Psoas muscle (tissue), 8 donors: ENCODE results near the gene RNF123. TPM values are rescaled to one million over a fixed set of nuclear protein-coding genes. Genes with fewer than 3 reads are reported as not detected.

Source experiments
- ATAC-seq, 4 donors: fragments of 200-7000 bp; cut with Tn5 transposase; one replicate each; pipeline ENCODE4 v1.9.1; 2020; ENCODE audit warnings: moderate library complexity in 3 of 4, mild to moderate bottlenecking in 2 of 4
- DNase-seq, 2 donors: peaks; one replicate each; pipeline ENCODE4 v3.0.0-alpha.2; 2020
- H3K27ac ChIP-seq: fragments of 200-600 bp; one replicate; pipeline ENCODE4 v1.8.0; 2022
- H3K27me3 ChIP-seq, 3 donors: fragments of 200-600 bp in 1 of 3; one replicate each; pipeline versions ENCODE4 v1.6.1 to v1.8.0; 2013 to 2022; ENCODE audit warnings: low read length in 2 of 3, mild to moderate bottlenecking in 2 of 3, moderate library complexity in 1 of 3; ENCODE audit not compliant: insufficient read depth in 3 of 3
- H3K36me3 ChIP-seq, 2 donors: fragments of 200-600 bp in 1 of 2; one replicate each; pipeline versions ENCODE4 v1.6.1 to v1.8.0; 2013 to 2022; ENCODE audit warnings: low read depth in 1 of 2, mild to moderate bottlenecking in 1 of 2, moderate library complexity in 1 of 2; ENCODE audit not compliant: insufficient read depth in 1 of 2
- H3K4me1 ChIP-seq: fragments of 200-600 bp; one replicate; pipeline ENCODE4 v1.8.0; 2022
- H3K4me3 ChIP-seq: fragments of 200-600 bp; one replicate; pipeline ENCODE4 v1.8.0; 2022; ENCODE audit warnings: mild to moderate bottlenecking
- H3K9me3 ChIP-seq: fragments of 200-600 bp; one replicate; pipeline ENCODE4 v1.8.0; 2022
- WGBS, 3 donors: extraction: QIAGEN DNeasy Blood & Tissue Kit; methylation state at CpG; one replicate each; pipeline versions ENCODE4 v1.1.6 to v1.1.7; 2013; 5-methylcytosine and 5-hydroxymethylcytosine counted together
- intact Hi-C, 2 donors: fragments of 100-400 bp; cut with DNase I; formaldehyde crosslinking; loops; one replicate each; pipeline versions ENCODE4 v1.11.0 to v1.14.2; 2022
- polyA plus RNA-seq, 3 donors: library from polyadenylated mRNA; stranded (reverse); fragments of 200-250 nt; gene quantifications; one replicate each; pipeline ENCODE4 v1.2.3, GENCODE V29; 2013
- total RNA-seq, 4 donors: library from RNA; stranded (reverse); fragmentation: NEBNext Ultra II Directional in 2 of 4; extraction: Animal tissue kit (Norgen Biotek cat#: 25700) in 2 of 4; gene quantifications; one replicate each; pipeline versions ENCODE4 v1.2.1 to v1.2.4, GENCODE V29; 2021 to 2023
- TF ChIP-seq, protein P1 (sequence below): fragments of 200-600 bp; IDR thresholded peaks from one replicate; pipeline ENCODE4 v1.8.0; 2022; ENCODE audit warnings: antibody characterized with exemption
- donor health status: healthy with polysubstance abuse.
- donor health status: DM: no; HTN: no; CAD: no; lungs with moderate emphysema.
- donor health status: Bipolar disorder and iron deficiency.
- donor health status: healthy.
- donor health status: DM: yes; HTN: yes; CAD: no.
- donor health status: DM: no; HTN: no; CAD: no.
- donor health status: DM: no; HTN: no; CAD: no.
- donor health status: DM: yes; HTN: yes; CAD: no.

The RNF123 gene
- total and polyA plus RNA-seq, 7 donors, result 36.1 to 170 (median 105) TPM

DNA sequence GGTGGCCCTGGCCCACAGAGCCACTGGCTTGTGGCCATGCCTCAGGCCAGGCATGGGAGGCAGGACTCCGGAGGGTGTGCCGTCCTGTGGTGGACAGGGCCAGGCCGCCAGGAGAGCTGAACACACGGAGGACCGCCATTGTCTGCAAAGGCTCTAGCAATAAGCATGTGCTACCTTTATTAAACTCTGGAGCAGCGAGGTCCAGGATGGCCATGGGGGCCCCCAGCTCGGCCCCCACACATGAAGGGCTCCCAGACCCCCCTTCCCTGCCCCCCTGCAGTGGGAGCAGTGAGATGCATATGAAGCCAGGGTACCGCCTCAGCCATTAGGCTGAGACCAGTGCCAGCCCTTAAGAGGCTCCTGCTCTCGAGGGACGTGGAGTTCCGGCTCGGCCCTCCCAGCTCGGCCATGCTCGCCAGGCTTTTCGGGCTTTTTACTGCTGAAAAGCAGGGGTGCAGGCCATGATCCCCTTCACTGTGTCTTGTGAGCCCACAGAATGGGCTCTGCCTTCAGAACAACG, 27.4 kb downstream of the RNF123 start:
- TF ChIP-seq, protein P1, sequence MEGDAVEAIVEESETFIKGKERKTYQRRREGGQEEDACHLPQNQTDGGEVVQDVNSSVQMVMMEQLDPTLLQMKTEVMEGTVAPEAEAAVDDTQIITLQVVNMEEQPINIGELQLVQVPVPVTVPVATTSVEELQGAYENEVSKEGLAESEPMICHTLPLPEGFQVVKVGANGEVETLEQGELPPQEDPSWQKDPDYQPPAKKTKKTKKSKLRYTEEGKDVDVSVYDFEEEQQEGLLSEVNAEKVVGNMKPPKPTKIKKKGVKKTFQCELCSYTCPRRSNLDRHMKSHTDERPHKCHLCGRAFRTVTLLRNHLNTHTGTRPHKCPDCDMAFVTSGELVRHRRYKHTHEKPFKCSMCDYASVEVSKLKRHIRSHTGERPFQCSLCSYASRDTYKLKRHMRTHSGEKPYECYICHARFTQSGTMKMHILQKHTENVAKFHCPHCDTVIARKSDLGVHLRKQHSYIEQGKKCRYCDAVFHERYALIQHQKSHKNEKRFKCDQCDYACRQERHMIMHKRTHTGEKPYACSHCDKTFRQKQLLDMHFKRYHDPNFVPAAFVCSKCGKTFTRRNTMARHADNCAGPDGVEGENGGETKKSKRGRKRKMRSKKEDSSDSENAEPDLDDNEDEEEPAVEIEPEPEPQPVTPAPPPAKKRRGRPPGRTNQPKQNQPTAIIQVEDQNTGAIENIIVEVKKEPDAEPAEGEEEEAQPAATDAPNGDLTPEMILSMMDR, result no peak
- Histone ChIP-seq H3K36me3 (peaks cover 0 to 63% of the 10 kb centered on the region in 2 donors), H3K27ac (no peak overlapping the region), H3K4me1 (peaks cover 35% of the 10 kb centered on the region), H3K9me3 (no peaks in the 10 kb centered on the region), H3K27me3 (no peaks in the 10 kb centered on the region), H3K4me3 (no peak overlapping the region)
- intact Hi-C loops, result loop anchor here in 1 of 2 donors (5.0 kb wide), 1 partner anchor 126 kb away; no protein-coding TSS in a partner anchor
- no peak for ATAC-seq
- no peak for DNase-seq
- 82 to 88% (median 82%) methylated on average over 15 to 16 of the region's 16 CpGs for WGBS, 3 donors

DNA sequence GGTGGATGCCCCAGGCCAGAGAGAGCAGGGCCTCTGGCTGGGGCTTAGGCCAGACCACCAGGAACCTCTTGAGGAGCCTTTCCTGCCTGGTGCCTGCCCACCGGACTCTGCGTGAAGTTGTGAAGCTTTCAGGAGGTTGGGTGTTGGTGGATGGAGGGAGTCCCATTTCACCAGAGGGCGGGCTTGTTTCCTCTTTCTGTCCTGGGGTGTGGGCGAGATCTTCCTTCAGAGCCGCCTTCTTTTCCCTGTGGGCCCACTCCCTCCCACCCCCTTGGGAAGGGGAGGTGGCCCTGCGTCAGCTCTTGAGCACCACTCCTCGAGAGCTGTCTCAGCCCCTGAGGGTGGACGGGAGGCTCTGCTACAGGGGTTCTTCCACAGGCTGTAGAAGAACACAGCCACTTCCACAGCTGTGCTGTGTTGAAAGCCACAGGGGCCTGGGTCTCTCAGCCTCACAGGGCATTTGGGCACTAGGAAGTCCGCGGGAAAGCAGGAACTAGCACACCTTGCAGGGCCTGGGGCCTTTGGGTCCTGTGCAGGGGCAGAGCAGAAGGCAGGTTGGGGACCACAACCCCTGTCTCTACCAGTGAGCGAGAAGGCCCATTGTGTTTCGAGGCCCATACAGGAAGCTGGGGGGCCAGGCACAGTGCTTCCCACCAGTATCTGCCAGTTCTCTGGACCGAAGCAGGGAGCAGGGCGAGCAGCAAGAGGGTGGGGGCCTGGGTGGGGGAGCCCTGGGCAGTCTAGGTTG, 28.0 kb downstream of the RNF123 start:
- 86 to 93% (median 88%) methylated on average over 12 to 14 of the region's 14 CpGs for WGBS, 3 donors
- peaks cover 35% of the 10 kb centered on the region for H3K4me1 ChIP-seq
- ATAC-seq, result no peak
- H3K27ac ChIP-seq, result no peak overlapping the region
- no peak overlapping the region for H3K4me3 ChIP-seq
- DNase-seq, result no peak
- no peaks in the 10 kb centered on the region for H3K27me3 ChIP-seq
- no peaks in the 10 kb centered on the region for H3K9me3 ChIP-seq
- H3K36me3 ChIP-seq, result peaks cover 0 to 65% of the 10 kb centered on the region in 2 donors
- TF ChIP-seq, protein P1, result no peak
- intact Hi-C loops, result loop anchor here in 1 of 2 donors (5.0 kb wide), 1 partner anchor 125 kb away; no protein-coding TSS in a partner anchor

DNA sequence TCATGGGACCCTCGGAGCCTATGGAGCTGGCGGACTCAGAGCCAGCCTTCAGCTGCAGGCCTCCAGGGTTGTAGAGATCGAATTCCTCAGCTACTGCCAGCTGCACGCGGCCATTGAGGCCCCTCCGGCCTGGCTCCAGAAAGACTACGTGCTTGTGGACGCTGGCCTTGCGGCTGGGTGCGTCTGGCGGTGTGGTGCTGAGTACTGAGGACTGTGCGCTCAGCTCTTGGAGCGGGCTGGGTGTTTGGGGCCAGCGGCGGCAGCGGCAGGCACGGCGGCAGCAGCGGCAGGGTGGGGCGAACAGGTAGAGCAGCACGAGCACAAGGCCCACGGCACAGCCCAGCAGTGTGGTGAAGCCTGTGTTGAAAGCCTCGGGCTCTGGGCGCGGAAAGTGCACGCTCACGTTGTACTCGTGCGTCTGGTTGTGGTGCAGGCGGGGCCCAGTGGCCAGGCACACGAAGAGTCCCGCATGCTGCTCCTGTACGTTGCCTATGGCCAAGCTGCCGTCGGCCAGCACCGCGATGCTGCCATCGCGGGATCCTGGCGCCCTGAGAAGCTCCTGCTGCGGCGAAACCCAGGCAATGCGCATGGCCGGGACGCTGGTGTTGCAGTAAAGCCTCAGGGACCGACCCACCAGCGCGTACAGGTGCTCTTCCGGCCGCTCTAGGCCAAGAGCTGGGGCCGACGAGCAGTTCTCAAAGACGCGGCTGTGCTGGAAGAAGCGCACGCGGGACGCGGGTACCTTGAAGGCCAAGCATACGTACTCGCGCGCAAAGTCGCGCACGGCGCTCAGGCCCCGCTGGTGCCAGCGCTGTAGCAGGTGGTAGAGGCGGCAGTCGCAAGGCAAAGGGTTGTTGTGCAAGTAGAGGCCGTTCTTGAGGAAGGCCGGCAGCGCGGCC, 28.9 kb downstream of the RNF123 start:
- Histone ChIP-seq H3K4me1 (peaks cover 44% of the 10 kb centered on the region), H3K27ac (no peak overlapping the region), H3K4me3 (peak overlapping the region; percentile 63), H3K9me3 (no peaks in the 10 kb centered on the region), H3K27me3 (no peaks in the 10 kb centered on the region), H3K36me3 (peaks cover 0 to 61% of the 10 kb centered on the region in 2 donors)
- ATAC-seq, result peak in 1 of 4 donors; percentile 14
- WGBS, 3 donors, result 58 to 63% (median 59%) methylated on average over 70 to 75 of the region's 75 CpGs
- TF ChIP-seq, protein P1, result no peak
- intact Hi-C loops, result loop anchor here in 1 of 2 donors (5.0 kb wide), 1 partner anchor 124 kb away; no protein-coding TSS in a partner anchor
- peak in 1 of 2 donors; percentile 62 for DNase-seq

DNA sequence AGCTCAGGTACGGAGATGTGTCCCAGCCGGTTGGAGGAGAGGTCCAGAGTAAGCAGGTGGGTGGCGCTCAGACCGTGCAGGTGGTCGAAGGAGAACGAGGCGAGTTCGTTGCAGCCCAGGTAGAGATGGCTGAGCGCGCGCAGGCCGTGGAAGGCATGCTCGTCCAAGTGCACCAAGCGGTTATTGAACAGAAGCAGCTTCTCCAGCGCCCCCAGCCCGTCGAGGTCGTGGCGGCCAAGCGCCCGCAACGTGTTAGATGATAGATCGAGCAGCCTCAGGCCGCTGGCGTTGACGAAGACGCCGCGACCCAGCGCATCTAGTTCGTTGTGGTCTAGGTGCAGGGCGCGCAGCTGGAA, 29.5 kb downstream of the RNF123 start:
- no peak for ATAC-seq
- no peaks in the 10 kb centered on the region for H3K27me3 ChIP-seq
- H3K4me1 ChIP-seq, result peaks cover 43% of the 10 kb centered on the region
- WGBS, 3 donors, result 16 to 17% (median 17%) methylated on average over 33 of the region's 33 CpGs
- H3K36me3 ChIP-seq, result peaks cover 0 to 55% of the 10 kb centered on the region in 2 donors
- intact Hi-C loops, result loop anchor here in 1 of 2 donors (5.0 kb wide), 1 partner anchor 123 kb away; no protein-coding TSS in a partner anchor
- H3K9me3 ChIP-seq, result no peaks in the 10 kb centered on the region
- H3K27ac ChIP-seq, result no peak overlapping the region
- DNase-seq, result no peak
- H3K4me3 ChIP-seq, result peak overlapping the region; percentile 63
- TF ChIP-seq, protein P1, result no peak
